ENCODE measurements around the gene SLC10A3. TPM values are rescaled to one million over a fixed set of nuclear protein-coding genes. Genes with fewer than 3 reads are reported as not detected.

SLC10A3 gene
- total RNA-seq, 1 donor from 2014 or later: 28.9 TPM

- H3K4me1 Mint-ChIP-seq (ENCODE audit: low read depth): peaks cover 15% of the 10 kb centered on the region
- H3K9me3 Mint-ChIP-seq (ENCODE audit: low read depth): no peaks in the 10 kb centered on the region
- H3K36me3 Mint-ChIP-seq (ENCODE audit: low read depth): peaks cover 6% of the 10 kb centered on the region
- TF ChIP-seq, protein P1, sequence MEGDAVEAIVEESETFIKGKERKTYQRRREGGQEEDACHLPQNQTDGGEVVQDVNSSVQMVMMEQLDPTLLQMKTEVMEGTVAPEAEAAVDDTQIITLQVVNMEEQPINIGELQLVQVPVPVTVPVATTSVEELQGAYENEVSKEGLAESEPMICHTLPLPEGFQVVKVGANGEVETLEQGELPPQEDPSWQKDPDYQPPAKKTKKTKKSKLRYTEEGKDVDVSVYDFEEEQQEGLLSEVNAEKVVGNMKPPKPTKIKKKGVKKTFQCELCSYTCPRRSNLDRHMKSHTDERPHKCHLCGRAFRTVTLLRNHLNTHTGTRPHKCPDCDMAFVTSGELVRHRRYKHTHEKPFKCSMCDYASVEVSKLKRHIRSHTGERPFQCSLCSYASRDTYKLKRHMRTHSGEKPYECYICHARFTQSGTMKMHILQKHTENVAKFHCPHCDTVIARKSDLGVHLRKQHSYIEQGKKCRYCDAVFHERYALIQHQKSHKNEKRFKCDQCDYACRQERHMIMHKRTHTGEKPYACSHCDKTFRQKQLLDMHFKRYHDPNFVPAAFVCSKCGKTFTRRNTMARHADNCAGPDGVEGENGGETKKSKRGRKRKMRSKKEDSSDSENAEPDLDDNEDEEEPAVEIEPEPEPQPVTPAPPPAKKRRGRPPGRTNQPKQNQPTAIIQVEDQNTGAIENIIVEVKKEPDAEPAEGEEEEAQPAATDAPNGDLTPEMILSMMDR (IDR thresholded peaks at IDR 0.05): no peak
- no peak for DNase-seq (ENCODE audit: low spot score)
- H3K27me3 Mint-ChIP-seq (ENCODE audit: low read depth): no peaks in the 10 kb centered on the region
- H3K4me3 Mint-ChIP-seq (ENCODE audit: unreplicated experiment): no peak overlapping the region
- no peak overlapping the region for H3K27ac Mint-ChIP-seq (ENCODE audit: unreplicated experiment)
Measured at GRCh38 chrX:154532690-154533089, 42.3 kb upstream of the SLC10A3 start.

GRCh38 chrX:154531626-154532025 is 41.2 kb upstream of the SLC10A3 start:
- H3K27ac Mint-ChIP-seq (ENCODE audit: unreplicated experiment): peak overlapping the region; percentile 66
- DNase-seq (ENCODE audit: low spot score): no peak
- TF ChIP-seq, protein P1 (IDR thresholded peaks at IDR 0.05): no peak
- H3K9me3 Mint-ChIP-seq (ENCODE audit: low read depth): no peaks in the 10 kb centered on the region
- H3K4me3 Mint-ChIP-seq (ENCODE audit: unreplicated experiment): no peak overlapping the region
- H3K27me3 Mint-ChIP-seq (ENCODE audit: low read depth): no peaks in the 10 kb centered on the region
- peaks cover 26% of the 10 kb centered on the region for H3K4me1 Mint-ChIP-seq (ENCODE audit: low read depth)
- peaks cover 6% of the 10 kb centered on the region for H3K36me3 Mint-ChIP-seq (ENCODE audit: low read depth)

DNA sequence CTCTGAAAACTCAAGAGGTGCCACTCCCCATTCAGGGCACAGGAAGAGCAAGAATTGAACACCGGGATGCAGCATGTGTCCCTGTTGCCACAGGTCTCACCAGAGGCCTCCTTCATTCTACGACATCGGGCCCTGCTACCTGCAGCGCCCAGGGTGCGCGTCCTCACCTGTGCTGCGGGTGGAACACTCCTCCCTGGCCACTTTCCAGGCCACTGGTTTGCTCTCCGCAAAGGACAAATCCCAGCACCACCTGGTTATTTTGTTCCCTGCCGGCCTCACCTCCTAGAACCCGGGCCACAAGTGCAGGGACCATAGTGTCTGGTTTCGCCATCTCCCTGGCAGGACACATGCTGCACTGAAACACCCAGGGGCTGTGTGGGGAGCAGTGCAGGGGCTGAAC is 39.9 kb upstream of the SLC10A3 start:
- TF ChIP-seq, protein P1 (IDR thresholded peaks at IDR 0.05): no peak
- Mint-ChIP-seq H3K36me3 (ENCODE audit: low read depth) (peaks cover 6% of the 10 kb centered on the region), H3K27ac (ENCODE audit: unreplicated experiment) (peak overlapping the region; percentile 17), H3K4me3 (ENCODE audit: unreplicated experiment) (no peak overlapping the region), H3K27me3 (ENCODE audit: low read depth) (no peaks in the 10 kb centered on the region), H3K9me3 (ENCODE audit: low read depth) (no peaks in the 10 kb centered on the region), H3K4me1 (ENCODE audit: low read depth) (peaks cover 26% of the 10 kb centered on the region)
- DNase-seq (ENCODE audit: low spot score): no peak

DNA sequence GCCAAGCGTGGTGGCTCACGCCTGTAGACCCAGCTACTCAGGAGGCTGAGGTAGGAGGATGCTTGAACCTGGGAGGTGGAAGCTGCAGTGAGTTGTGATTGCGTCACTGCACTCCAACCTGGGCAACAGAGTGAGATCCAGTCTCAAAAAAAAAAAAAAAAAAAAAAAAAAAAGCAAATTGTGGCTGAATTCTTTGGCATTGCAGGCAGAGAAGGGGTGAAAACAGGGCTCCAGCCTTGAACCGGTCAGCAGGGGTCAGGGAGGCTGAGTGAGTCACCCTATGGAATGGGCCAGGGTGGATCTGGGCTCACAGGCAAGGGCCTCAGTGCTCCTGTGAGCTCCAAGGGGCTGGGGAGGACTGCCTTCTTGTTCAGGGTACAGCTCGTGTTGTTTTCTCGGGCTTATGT is 38.8 kb upstream of the SLC10A3 start:
- no peaks in the 10 kb centered on the region for H3K27me3 Mint-ChIP-seq (ENCODE audit: low read depth)
- H3K4me3 Mint-ChIP-seq (ENCODE audit: unreplicated experiment): no peak overlapping the region
- no peaks in the 10 kb centered on the region for H3K9me3 Mint-ChIP-seq (ENCODE audit: low read depth)
- H3K27ac Mint-ChIP-seq (ENCODE audit: unreplicated experiment): no peak overlapping the region
- peaks cover 21% of the 10 kb centered on the region for H3K4me1 Mint-ChIP-seq (ENCODE audit: low read depth)
- DNase-seq (ENCODE audit: low spot score): no peak
- peaks cover 5% of the 10 kb centered on the region for H3K36me3 Mint-ChIP-seq (ENCODE audit: low read depth)
- TF ChIP-seq, protein P1 (IDR thresholded peaks at IDR 0.05): no peak

- Mint-ChIP-seq H3K27ac (ENCODE audit: unreplicated experiment) (peak overlapping the region; percentile 80), H3K4me1 (ENCODE audit: low read depth) (peaks cover 21% of the 10 kb centered on the region), H3K36me3 (ENCODE audit: low read depth) (no peaks in the 10 kb centered on the region), H3K4me3 (ENCODE audit: unreplicated experiment) (peak overlapping the region; percentile 55), H3K27me3 (ENCODE audit: low read depth) (no peaks in the 10 kb centered on the region), H3K9me3 (ENCODE audit: low read depth) (no peaks in the 10 kb centered on the region)
- no peak for DNase-seq (ENCODE audit: low spot score)
- TF ChIP-seq, protein P1 (IDR thresholded peaks at IDR 0.05): peak; percentile 77
Measured at GRCh38 chrX:154526901-154527675, 36.7 kb upstream of the SLC10A3 start.
